HG02623 (cell line): ENCODE data around the gene MACROD2.

Source experiments
- ATAC-seq: cut with Tn5 transposase; IDR thresholded peaks from one replicate; pipeline ENCODE4 v1.9.1; 2021; ENCODE audit warnings: moderate library complexity; ENCODE audit not compliant: unreplicated experiment

MACROD2 gene

GRCh38 chr20:15061955-15062354 is 1066.6 kb downstream of the MACROD2 start:
- ATAC-seq: no peak

GRCh38 chr20:15063081-15063480 is 1067.8 kb downstream of the MACROD2 start:
- ATAC-seq: no peak

- ATAC-seq: no peak
Measured at GRCh38 chr20:15064741-15065140, 1069.4 kb downstream of the MACROD2 start.

GRCh38 chr20:15065794-15066193 is 1070.5 kb downstream of the MACROD2 start:
- ATAC-seq: no peak

GRCh38 chr20:15068486-15068885 is 1073.2 kb downstream of the MACROD2 start:
- ATAC-seq: no peak

GRCh38 chr20:15069355-15069754 is 1074.0 kb downstream of the MACROD2 start:
- no peak for ATAC-seq

- no peak for ATAC-seq
Measured at GRCh38 chr20:15071085-15071808, 1075.9 kb downstream of the MACROD2 start.

GRCh38 chr20:15072316-15072715 is 1077.0 kb downstream of the MACROD2 start:
- no peak for ATAC-seq

GRCh38 chr20:15075586-15075985 is 1080.3 kb downstream of the MACROD2 start:
- no peak for ATAC-seq

GRCh38 chr20:15076785-15077184 is 1081.5 kb downstream of the MACROD2 start:
- no peak for ATAC-seq

GRCh38 chr20:15077733-15078250 is 1082.5 kb downstream of the MACROD2 start:
- ATAC-seq: no peak

GRCh38 chr20:15079594-15080340 is 1084.5 kb downstream of the MACROD2 start:
- no peak for ATAC-seq

- ATAC-seq: no peak
Measured at GRCh38 chr20:15081261-15081660, 1085.9 kb downstream of the MACROD2 start.

- no peak for ATAC-seq
Measured at GRCh38 chr20:15091421-15092037, 1096.2 kb downstream of the MACROD2 start.

- ATAC-seq: no peak
Measured at GRCh38 chr20:15098351-15098750, 1103.0 kb downstream of the MACROD2 start.

- ATAC-seq: no peak
Measured at GRCh38 chr20:15099130-15099529, 1103.8 kb downstream of the MACROD2 start.

GRCh38 chr20:15100506-15101160 is 1105.3 kb downstream of the MACROD2 start:
- ATAC-seq: no peak

GRCh38 chr20:15107931-15108330 is 1112.6 kb downstream of the MACROD2 start:
- ATAC-seq: no peak

GRCh38 chr20:15109494-15109893 is 1114.2 kb downstream of the MACROD2 start:
- ATAC-seq: no peak

- no peak for ATAC-seq
Measured at GRCh38 chr20:15111654-15112053, 1116.3 kb downstream of the MACROD2 start.

GRCh38 chr20:15113144-15113773 is 1117.9 kb downstream of the MACROD2 start:
- ATAC-seq: no peak
